NT2/D1 (cell line): Measurements from ENCODE around the gene ITPR2.

Experiments used
- DNase-seq: peaks from one replicate; pipeline ENCODE4 v3.0.0-alpha.2; 2011; ENCODE audit warnings: low read depth, low spot score
- H3K27me3 ChIP-seq: 2 replicates; pipeline ENCODE4 v1.6.0; 2011; ENCODE audit warnings: mild to moderate bottlenecking; ENCODE audit not compliant: insufficient read length, insufficient read depth
- H3K36me3 ChIP-seq: 2 replicates; pipeline ENCODE4 v1.6.1; 2011; ENCODE audit warnings: mild to moderate bottlenecking, low read length, mixed read lengths; ENCODE audit not compliant: insufficient read depth, insufficient read length
- H3K4me1 ChIP-seq: 2 replicates; pipeline ENCODE4 v1.5.1; 2011; ENCODE audit not compliant: insufficient read depth, insufficient read length
- H3K4me3 ChIP-seq: 2 replicates; pipeline ENCODE4 v1.5.1; 2011; ENCODE audit warnings: low read depth; ENCODE audit not compliant: insufficient read length
- H3K9ac ChIP-seq: 2 replicates; pipeline ENCODE4 v1.6.0; 2011; ENCODE audit warnings: low read depth; ENCODE audit not compliant: insufficient read length
- H3K9me3 ChIP-seq: 2 replicates; pipeline ENCODE4 v1.5.1; 2011; ENCODE audit warnings: mild to moderate bottlenecking, low read length; ENCODE audit not compliant: insufficient read depth
- SUZ12 ChIP-seq: IDR thresholded peaks from 2 replicates; pipeline ENCODE4 v1.6.1; 2011; ENCODE audit not compliant: insufficient read length, insufficient read depth; ENCODE audit errors: extremely low read depth
- YY1 ChIP-seq: IDR thresholded peaks from 2 replicates; pipeline ENCODE4 v1.6.1; 2011; ENCODE audit not compliant: insufficient read length, insufficient read depth
- ZNF274 ChIP-seq: IDR thresholded peaks from 2 replicates; pipeline ENCODE4 v1.6.1; 2011; ENCODE audit warnings: mild to moderate bottlenecking, low read depth, low read length

ITPR2 gene

DNA sequence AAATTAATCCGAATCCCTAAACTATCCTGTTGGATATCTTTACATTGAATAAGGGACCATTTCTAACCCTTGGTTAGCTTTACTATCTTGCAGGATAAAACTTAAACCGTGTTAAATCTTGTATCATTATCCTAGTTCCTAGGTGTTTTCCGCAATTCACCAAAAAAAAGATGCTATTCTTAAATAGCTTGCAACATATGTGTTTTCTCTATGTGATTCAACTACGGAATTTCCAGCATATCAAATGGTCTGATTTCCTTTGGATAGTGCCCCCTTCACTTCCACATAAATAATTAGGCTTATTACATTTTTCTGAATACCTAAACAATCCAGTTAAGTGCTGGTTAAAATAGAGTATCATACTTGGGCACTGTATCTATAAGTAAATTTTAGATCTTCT, 130.3 kb downstream of the ITPR2 start:
- no peaks in the 10 kb centered on the region; the same call in 1 of the 2 replicates for H3K9me3 ChIP-seq
- no peak for DNase-seq
- H3K4me1 ChIP-seq, result no peaks in the 10 kb centered on the region
- no peaks in the 10 kb centered on the region for H3K27me3 ChIP-seq
- TF ChIP-seq ZNF274 (no peak), SUZ12 (no peak), YY1 (no peak)
- no peak overlapping the region for H3K4me3 ChIP-seq
- H3K9ac ChIP-seq, result no peak overlapping the region
- no peaks in the 10 kb centered on the region for H3K36me3 ChIP-seq

- peak; percentile 48 for DNase-seq
- H3K9me3 ChIP-seq, result no peaks in the 10 kb centered on the region; the same call in 1 of the 2 replicates
- H3K4me3 ChIP-seq, result no peak overlapping the region
- H3K27me3 ChIP-seq, result no peaks in the 10 kb centered on the region
- no peak overlapping the region for H3K9ac ChIP-seq
- H3K36me3 ChIP-seq, result no peaks in the 10 kb centered on the region
- H3K4me1 ChIP-seq, result no peaks in the 10 kb centered on the region
- TF ChIP-seq YY1 (no peak), SUZ12 (no peak), ZNF274 (no peak)
Observed at GRCh38 chr12:26701604-26702215, 131.3 kb downstream of the ITPR2 start.

- no peak for DNase-seq
- H3K9ac ChIP-seq, result no peak overlapping the region
- no peaks in the 10 kb centered on the region; the same call in 1 of the 2 replicates for H3K9me3 ChIP-seq
- H3K4me1 ChIP-seq, result no peaks in the 10 kb centered on the region
- H3K27me3 ChIP-seq, result no peaks in the 10 kb centered on the region
- no peaks in the 10 kb centered on the region for H3K36me3 ChIP-seq
- no peak overlapping the region for H3K4me3 ChIP-seq
- TF ChIP-seq YY1, result no peak
- TF ChIP-seq SUZ12, result no peak
- TF ChIP-seq ZNF274, result no peak
Observed at GRCh38 chr12:26700430-26700829, 132.6 kb downstream of the ITPR2 start.

DNA sequence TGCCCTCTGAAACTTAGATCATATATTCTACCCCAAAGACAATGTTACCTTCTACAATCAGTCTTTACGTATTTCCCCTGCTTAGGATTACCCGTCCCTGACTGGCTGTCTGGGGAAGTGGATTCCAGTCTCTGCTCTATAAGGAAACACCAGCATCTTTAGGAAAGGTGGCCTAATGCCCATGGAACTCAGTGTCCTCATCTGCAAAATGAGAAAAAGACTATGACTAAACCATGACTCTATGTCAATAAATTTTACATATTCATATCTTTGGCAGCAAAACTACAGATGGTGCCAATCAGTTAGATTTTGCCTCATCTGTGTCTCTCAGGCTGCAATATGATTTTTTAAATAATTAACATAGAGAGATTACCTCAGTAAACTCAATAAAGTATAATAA, 133.8 kb downstream of the ITPR2 start:
- H3K4me1 ChIP-seq, result no peaks in the 10 kb centered on the region
- H3K9ac ChIP-seq, result no peak overlapping the region
- no peaks in the 10 kb centered on the region for H3K36me3 ChIP-seq
- H3K27me3 ChIP-seq, result no peaks in the 10 kb centered on the region
- no peak for TF ChIP-seq ZNF274
- H3K9me3 ChIP-seq, result no peaks in the 10 kb centered on the region; the same call in 1 of the 2 replicates
- DNase-seq, result no peak
- H3K4me3 ChIP-seq, result no peak overlapping the region

DNA sequence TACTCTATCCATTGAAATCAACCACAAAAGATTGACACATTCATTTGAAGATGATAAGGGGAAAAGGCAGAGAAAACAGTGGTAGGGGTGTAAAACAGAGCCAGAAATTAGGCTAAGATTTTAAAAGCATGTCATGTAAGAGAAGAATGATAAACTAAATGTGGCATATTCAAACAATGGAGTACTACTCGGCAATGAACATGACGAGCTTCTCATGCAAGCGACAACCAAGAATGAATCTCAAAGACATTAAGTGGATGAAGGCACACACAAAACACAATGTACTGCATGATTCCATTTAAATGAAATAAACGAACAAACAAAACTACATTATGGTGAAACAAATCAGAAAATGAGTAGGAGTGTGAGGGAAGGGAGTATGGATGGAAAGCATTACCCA, 134.8 kb downstream of the ITPR2 start:
- no peak for TF ChIP-seq ZNF274
- TF ChIP-seq SUZ12, result no peak
- TF ChIP-seq YY1, result no peak
- no peaks in the 10 kb centered on the region for H3K36me3 ChIP-seq
- no peaks in the 10 kb centered on the region for H3K4me1 ChIP-seq
- H3K9ac ChIP-seq, result no peak overlapping the region
- H3K27me3 ChIP-seq, result no peaks in the 10 kb centered on the region
- H3K9me3 ChIP-seq, result no peaks in the 10 kb centered on the region; the same call in 1 of the 2 replicates
- DNase-seq, result no peak
- no peak overlapping the region for H3K4me3 ChIP-seq

DNA sequence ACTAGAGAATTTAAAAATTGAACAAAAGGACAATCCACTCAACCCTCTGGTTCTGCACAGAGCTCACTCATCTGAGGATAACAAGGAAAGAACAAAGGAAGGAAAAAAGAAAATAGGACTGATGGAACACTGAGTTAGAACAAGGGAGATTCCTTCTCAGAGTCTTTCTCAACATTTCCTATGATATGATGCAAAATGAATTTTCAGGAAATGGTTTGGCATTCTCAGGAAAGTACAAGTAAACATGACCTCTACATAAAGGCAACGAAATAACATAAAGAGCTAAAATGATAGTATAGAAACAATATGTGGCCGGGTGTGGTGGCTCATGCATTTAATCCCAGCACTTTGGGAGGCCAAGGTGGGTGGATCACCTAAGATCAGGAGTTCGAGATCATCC, 135.8 kb downstream of the ITPR2 start:
- Histone ChIP-seq H3K9me3 (no peaks in the 10 kb centered on the region; the same call in 1 of the 2 replicates), H3K36me3 (no peaks in the 10 kb centered on the region), H3K9ac (no peak overlapping the region), H3K4me3 (no peak overlapping the region), H3K27me3 (no peaks in the 10 kb centered on the region), H3K4me1 (no peaks in the 10 kb centered on the region)
- TF ChIP-seq YY1 (no peak), SUZ12 (no peak), ZNF274 (no peak)
- no peak for DNase-seq

- no peak for TF ChIP-seq SUZ12
- no peak for TF ChIP-seq ZNF274
- TF ChIP-seq YY1, result no peak
- H3K4me1 ChIP-seq, result peaks cover 1% of the 10 kb centered on the region
- no peak for DNase-seq
- H3K27me3 ChIP-seq, result no peaks in the 10 kb centered on the region
- no peaks in the 10 kb centered on the region; the same call in 1 of the 2 replicates for H3K9me3 ChIP-seq
- H3K9ac ChIP-seq, result no peak overlapping the region
- H3K4me3 ChIP-seq, result no peak overlapping the region
- no peaks in the 10 kb centered on the region for H3K36me3 ChIP-seq
Observed at GRCh38 chr12:26696613-26697092, 136.3 kb downstream of the ITPR2 start.
